ENCODE data around the gene CLUH. TPM values are rescaled to one million over a fixed set of nuclear protein-coding genes. Genes with fewer than 3 reads are reported as not detected.
A peak's percentile ranks its signal among the peaks of the same experiment; 100 is the strongest.

The CLUH gene
- total RNA-seq, 1 experiment from 2014 or later: 161 TPM

- TF ChIP-seq CTCF (IDR thresholded peaks at IDR 0.05; ENCODE audit: insufficient read depth in 1 of 2, low read depth in 1 of 2, low read length in 1 of 2, severe bottlenecking in 1 of 2, unreplicated experiment in 1 of 2): no peak
- Histone ChIP-seq H3K36me3 (ENCODE audit: control insufficient read depth, insufficient read depth, low read length) (no peaks in the 10 kb centered on the region), H3K27me3 (replicated peaks; ENCODE audit: control insufficient read depth, insufficient read depth, low read length) (no peaks in the 10 kb centered on the region), H3K4me3 (ENCODE audit: low read depth, low read length) (no peak overlapping the region), H3K4me1 (no peaks in the 10 kb centered on the region), H3K9me3 (no peaks in the 10 kb centered on the region)
- no peak for DNase-seq
- H3K4me1 Mint-ChIP-seq (ENCODE audit: low read depth, unreplicated experiment): no peaks in the 10 kb centered on the region
- intact Hi-C loops (cut with micrococcal nuclease; ENCODE audit: unreplicated experiment): no loop called here
- no peak overlapping the region for H3K27ac Mint-ChIP-seq (ENCODE audit: unreplicated experiment)
- no peak overlapping the region for H3K4me3 Mint-ChIP-seq (ENCODE audit: unreplicated experiment)
- ChIA-PET CTCF (no interaction called here), POLR2A (no interaction called here)
- peaks cover 4% of the 10 kb centered on the region for H3K27me3 Mint-ChIP-seq (ENCODE audit: insufficient read depth, unreplicated experiment)
- BruUV-seq (replicated peaks): no TSS peak
- peaks cover 12% of the 10 kb centered on the region for H3K36me3 Mint-ChIP-seq (ENCODE audit: insufficient read depth, unreplicated experiment)
- no peaks in the 10 kb centered on the region for H3K9me3 Mint-ChIP-seq (ENCODE audit: unreplicated experiment)
These were observed 20.2 kb upstream of the CLUH start for GRCh38 chr17:2731807-2732206.

GRCh38 chr17:2730764-2731353 is 19.3 kb upstream of the CLUH start:
- DNase-seq: no peak
- peaks cover 10% of the 10 kb centered on the region for H3K36me3 Mint-ChIP-seq (ENCODE audit: insufficient read depth, unreplicated experiment)
- Histone ChIP-seq H3K27me3 (replicated peaks; ENCODE audit: control insufficient read depth, insufficient read depth, low read length) (no peaks in the 10 kb centered on the region), H3K36me3 (ENCODE audit: control insufficient read depth, insufficient read depth, low read length) (no peaks in the 10 kb centered on the region), H3K9me3 (no peaks in the 10 kb centered on the region), H3K4me3 (ENCODE audit: low read depth, low read length) (no peak overlapping the region), H3K4me1 (no peaks in the 10 kb centered on the region)
- no peaks in the 10 kb centered on the region for H3K9me3 Mint-ChIP-seq (ENCODE audit: unreplicated experiment)
- CTCF ChIA-PET: no interaction called here
- no peak for TF ChIP-seq CTCF (IDR thresholded peaks at IDR 0.05; ENCODE audit: insufficient read depth in 1 of 2, low read depth in 1 of 2, low read length in 1 of 2, severe bottlenecking in 1 of 2, unreplicated experiment in 1 of 2)
- intact Hi-C loops (cut with micrococcal nuclease; ENCODE audit: unreplicated experiment): no loop called here
- POLR2A ChIA-PET: no interaction called here
- H3K4me3 Mint-ChIP-seq (ENCODE audit: unreplicated experiment): no peak overlapping the region
- H3K27ac Mint-ChIP-seq (ENCODE audit: unreplicated experiment): no peak overlapping the region
- H3K4me1 Mint-ChIP-seq (ENCODE audit: low read depth, unreplicated experiment): peaks cover under 1% of the 10 kb centered on the region
- peaks cover 4% of the 10 kb centered on the region for H3K27me3 Mint-ChIP-seq (ENCODE audit: insufficient read depth, unreplicated experiment)
- no TSS peak for BruUV-seq (replicated peaks)

DNA sequence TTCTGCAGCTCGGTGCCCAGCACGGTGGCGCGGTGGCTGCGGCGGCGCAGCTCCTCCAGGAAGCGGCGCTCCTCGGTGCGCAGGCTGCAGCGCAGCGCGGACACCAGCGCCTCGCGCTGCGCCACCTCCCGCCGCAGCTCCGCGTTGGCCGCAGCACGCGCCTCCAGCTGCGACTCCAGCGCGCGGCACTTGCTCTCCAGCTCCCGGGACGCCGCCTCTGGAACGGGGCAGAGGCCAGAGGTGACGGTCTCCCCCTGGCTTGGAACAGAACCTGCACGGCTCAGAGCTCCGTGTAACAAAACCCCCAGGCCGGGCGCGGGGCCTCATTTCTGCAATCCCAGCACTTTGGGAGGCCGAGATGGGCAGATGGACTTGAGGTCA is 13.2 kb upstream of the CLUH start:
- Mint-ChIP-seq H3K4me1 (ENCODE audit: low read depth, unreplicated experiment) (peaks cover 7% of the 10 kb centered on the region), H3K4me3 (ENCODE audit: unreplicated experiment) (peak overlapping the region; percentile 61), H3K36me3 (ENCODE audit: insufficient read depth, unreplicated experiment) (peaks cover 10% of the 10 kb centered on the region), H3K27ac (ENCODE audit: unreplicated experiment) (no peak overlapping the region), H3K27me3 (ENCODE audit: insufficient read depth, unreplicated experiment) (peaks cover 3% of the 10 kb centered on the region), H3K9me3 (ENCODE audit: unreplicated experiment) (no peaks in the 10 kb centered on the region)
- intact Hi-C loops (cut with micrococcal nuclease; ENCODE audit: unreplicated experiment): loop anchor here (1.0 kb wide), 1 partner anchor 12 kb away; no protein-coding TSS in a partner anchor
- ChIA-PET POLR2A (interaction anchor here (2.3 kb wide), 1 partner anchor 14 kb away, joined by 7 read pairs; no protein-coding TSS in a partner anchor), CTCF (interaction anchor here (1.1 to 1.4 kb wide), 2 partner anchors 61 to 318 kb away, joined by 4 to 5 read pairs; no protein-coding TSS in a partner anchor)
- peaks cover 13% of the 10 kb centered on the region for H3K4me1 ChIP-seq
- H3K36me3 ChIP-seq (ENCODE audit: control insufficient read depth, insufficient read depth, low read length): no peaks in the 10 kb centered on the region
- H3K27me3 ChIP-seq (replicated peaks; ENCODE audit: control insufficient read depth, insufficient read depth, low read length): no peaks in the 10 kb centered on the region
- DNase-seq: peak; percentile 63 to 76
- no peak for TF ChIP-seq CTCF (IDR thresholded peaks at IDR 0.05; ENCODE audit: insufficient read depth in 1 of 2, low read depth in 1 of 2, low read length in 1 of 2, severe bottlenecking in 1 of 2, unreplicated experiment in 1 of 2)
- no peaks in the 10 kb centered on the region for H3K9me3 ChIP-seq
- no TSS peak for BruUV-seq (replicated peaks)
- H3K4me3 ChIP-seq (ENCODE audit: low read depth, low read length): peak overlapping the region; percentile 56
